Measurements from ENCODE around the gene C6orf136.
"Not testable (repeated sequence)": the region's sequence is repeated elsewhere in the genome, so short reads cannot be mapped to it uniquely, and the experiment has no call there.

C6orf136 gene

GRCh38 chr6:30615958-30616810 is 30.7 kb upstream of the C6orf136 start:
- DNase-seq = peak; percentile 51

GRCh38 chr6:30616811-30617564 is 29.9 kb upstream of the C6orf136 start, which contains the start of gene PPP1R10:
Gene PPP1R10, minus strand, starts transcription at chr6:30617243. Its CDS starts 7,299 bp downstream, at chr6:30609944.
- DNase-seq = peak; percentile 100

- DNase-seq = peak; percentile 98
Observed at GRCh38 chr6:30617565-30618269, 29.2 kb upstream of the C6orf136 start, which contains the start of gene MRPS18B. Gene MRPS18B, plus strand, starts transcription at chr6:30617840. Its CDS starts 26 bp downstream, at chr6:30617866.

- DNase-seq = no peak
Observed at GRCh38 chr6:30618270-30618797, 28.6 kb upstream of the C6orf136 start.

DNA sequence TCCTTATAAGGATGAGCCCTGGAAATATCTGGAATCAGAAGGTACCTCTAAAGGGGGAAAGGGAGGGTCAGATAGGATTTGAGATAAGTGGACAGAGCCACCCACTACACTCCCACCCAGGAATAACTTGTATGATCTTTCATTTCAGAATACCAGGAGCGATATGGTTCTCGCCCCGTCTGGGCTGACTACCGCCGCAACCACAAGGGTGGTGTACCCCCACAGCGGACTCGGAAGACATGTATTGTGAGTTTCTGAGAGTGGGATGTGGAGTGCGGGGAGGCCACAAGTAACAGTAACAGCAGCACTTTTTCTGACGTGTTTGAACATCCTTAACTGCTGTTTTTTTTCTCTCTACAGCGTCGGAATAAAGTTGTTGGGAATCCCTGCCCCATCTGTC is 27.4 kb upstream of the C6orf136 start:
- no peak for DNase-seq

DNA sequence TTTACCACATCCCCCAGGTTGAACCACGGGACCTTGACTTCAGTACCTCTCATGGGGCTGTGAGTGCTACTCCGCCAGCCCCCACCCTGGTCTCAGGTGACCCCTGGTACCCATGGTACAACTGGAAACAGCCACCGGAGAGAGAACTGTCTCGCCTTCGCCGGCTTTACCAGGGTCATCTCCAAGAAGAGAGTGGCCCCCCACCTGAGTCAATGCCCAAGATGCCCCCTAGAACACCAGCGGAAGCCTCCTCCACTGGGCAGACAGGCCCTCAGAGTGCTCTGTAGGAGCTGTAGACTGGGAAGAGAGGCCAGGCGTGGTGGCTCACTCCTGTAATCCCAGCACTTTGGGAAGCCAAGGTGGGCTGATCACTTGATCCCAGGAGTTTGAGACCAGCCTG is 21.4 kb upstream of the C6orf136 start:
- DNase-seq = no peak

- DNase-seq = peak; percentile 89
Observed at GRCh38 chr6:30626484-30627366, 20.2 kb upstream of the C6orf136 start, which contains the start of gene ATAT1. Gene ATAT1, plus strand, starts transcription at chr6:30626874.

GRCh38 chr6:30635834-30636233 is 11.1 kb upstream of the C6orf136 start:
- DNase-seq = no peak

DNA sequence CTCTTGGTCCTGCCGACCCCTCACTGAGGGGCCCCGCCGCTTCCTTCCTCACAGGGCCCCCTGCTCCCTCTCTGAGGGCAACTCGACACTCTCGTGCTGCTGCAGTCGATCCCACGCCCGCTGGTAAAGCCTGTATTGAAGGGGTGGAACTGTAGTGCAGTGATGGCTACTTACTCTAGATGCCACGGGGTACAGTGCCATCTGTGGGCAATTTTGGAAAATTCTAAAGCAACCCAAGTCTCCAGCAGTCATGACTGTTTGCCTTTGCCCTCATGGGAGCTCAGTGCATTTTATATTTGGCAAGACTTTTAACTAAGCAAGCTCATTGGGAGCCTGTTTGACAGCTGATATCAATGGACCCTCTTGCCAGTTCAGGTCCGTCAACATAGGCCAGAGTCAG is 6.5 kb upstream of the C6orf136 start:
- no peak for DNase-seq

DNA sequence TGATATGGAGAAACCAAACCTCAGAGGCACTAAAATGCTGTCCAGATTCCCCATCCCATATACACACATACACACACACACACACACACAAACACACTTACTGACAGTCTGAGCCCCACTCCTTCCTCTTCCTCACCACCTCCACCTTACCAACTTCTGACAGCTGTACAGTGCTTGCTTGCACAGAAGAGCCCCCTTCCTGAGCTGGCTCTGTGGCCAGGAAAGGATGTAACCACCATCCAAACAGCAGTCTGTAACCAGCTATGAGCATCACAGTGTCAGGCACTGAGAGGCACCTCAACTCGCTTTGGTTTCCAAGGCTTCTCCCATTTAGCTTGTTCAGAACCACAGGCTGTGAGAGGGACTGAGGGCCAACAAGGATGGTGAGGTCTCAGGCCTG is 5.9 kb upstream of the C6orf136 start:
- DNase-seq = no peak

DNA sequence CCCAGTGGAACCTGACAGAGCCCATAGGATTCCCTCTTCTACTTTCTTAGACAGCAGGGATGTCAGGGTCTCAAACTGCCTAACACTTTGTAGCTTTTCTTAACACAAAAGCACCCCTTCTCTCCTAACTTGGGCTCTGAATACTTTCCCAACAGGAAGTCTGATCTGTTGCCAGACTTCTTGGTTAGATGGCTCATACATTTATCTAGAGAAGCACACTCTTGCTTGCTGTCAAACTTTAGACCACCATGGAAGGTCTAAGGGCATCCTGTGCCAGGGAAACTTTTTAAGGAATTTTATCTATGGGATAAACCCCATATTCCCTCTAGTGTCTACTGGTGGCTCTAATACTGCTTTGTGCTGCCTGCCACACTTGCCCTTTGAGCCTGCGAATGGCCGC is 3.3 kb upstream of the C6orf136 start:
- DNase-seq = no peak

GRCh38 chr6:30644769-30645168 is 2.2 kb upstream of the C6orf136 start:
- DNase-seq = no peak

DNA sequence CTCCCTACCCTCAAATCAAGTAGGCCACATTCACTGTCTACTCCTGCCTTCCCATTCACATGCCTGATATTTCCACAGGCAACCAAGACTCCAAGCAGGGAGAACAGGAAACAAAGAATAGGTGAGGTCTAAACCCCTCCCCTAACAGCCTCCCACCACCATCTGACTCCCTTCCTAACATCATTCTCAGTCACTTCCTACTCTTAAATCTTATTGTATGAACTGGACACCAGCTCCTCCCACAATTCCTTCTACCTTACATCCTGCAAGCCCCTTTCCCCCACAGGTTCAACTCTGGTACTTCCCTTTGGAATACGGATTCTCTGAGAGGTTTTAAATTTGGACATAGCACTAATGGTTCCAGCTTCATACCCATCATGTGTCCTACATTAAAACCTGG is 944 bp upstream of the C6orf136 start:
- DNase-seq = no peak

GRCh38 chr6:30647242-30648116 is 546 bp downstream of the C6orf136 start:
- DNase-seq = peak; percentile 84

- DNase-seq = no peak
Observed at GRCh38 chr6:30651143-30651542, 4.2 kb downstream of the C6orf136 start.

GRCh38 chr6:30654798-30655742 is 8.1 kb downstream of the C6orf136 start:
- no peak for DNase-seq

GRCh38 chr6:30655743-30656094 is 8.8 kb downstream of the C6orf136 start:
- DNase-seq = no peak

DNA sequence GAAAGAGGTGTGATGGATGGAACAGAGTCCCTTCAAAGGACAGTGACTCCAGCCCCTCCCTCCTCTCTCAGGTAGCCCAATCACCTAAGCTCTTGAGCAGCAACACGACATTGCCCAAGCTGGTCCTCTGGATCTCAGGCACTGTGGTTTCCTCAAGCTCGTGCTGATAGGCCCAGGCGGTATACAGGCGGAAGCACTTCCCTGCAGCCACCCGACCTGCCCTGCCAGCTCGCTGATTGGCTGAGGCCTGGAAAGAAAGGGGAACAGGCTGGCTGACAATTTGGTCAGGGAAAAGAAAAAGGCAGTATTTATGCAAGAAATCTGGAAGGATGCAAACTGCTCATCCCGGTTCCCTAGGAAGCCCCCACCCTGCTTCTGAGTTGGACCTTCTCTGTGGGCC is 9.6 kb downstream of the C6orf136 start:
- no peak for DNase-seq

GRCh38 chr6:30657454-30657853 is 10.5 kb downstream of the C6orf136 start:
- no peak for DNase-seq

DNA sequence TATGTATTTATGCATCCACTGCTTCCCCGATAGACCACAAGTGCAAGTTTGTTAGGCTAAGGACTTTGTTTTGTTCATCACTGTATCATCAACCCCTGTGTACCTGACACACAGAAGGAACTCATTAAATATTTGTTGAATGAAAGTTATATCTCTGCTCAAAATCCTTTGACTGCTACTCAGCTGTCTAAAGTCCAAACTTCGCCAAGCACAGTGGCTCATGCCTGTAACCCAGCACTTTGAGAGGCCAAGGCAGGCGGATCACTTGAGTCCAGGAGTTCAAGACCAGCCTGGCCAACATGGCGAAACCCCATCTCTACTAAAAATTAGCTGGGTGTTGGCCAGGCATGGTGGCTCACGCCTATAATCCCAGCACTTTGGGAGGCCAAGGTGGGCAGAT is 11.0 kb downstream of the C6orf136 start:
- DNase-seq = not testable (repeated sequence)
